Transverse colon (tissue), 4 donors: ENCODE results near the gene PDE4B.
A peak's percentile ranks its signal among the peaks of the same experiment; 100 is the strongest.

ENCODE experiments used
- CTCF ChIP-seq, 5 experiments: fragments of 200-600 bp in 3 of 5; fragments of 450-650 bp in 2 of 5; sonication (generic) in 3 of 5; IDR thresholded peaks; 1 replicate in 2 of 5; 2 replicates in 3 of 5; pipeline ENCODE4 v1.5.1; 2016 to 2017; ENCODE audit warnings: antibody characterized with exemption in 5 of 5, inconsistent platforms in 3 of 5, mild to moderate bottlenecking in 2 of 5, moderate library complexity in 1 of 5
- EP300 ChIP-seq: sonication (generic); formaldehyde crosslinking; IDR thresholded peaks from one replicate; pipeline ENCODE4 v1.6.1; 2017; ENCODE audit warnings: antibody characterized with exemption, low read depth
- POLR2A ChIP-seq: fragments of 450-650 bp; IDR thresholded peaks from one replicate; pipeline ENCODE4 v1.6.1; 2016; ENCODE audit warnings: antibody characterized with exemption, mild to moderate bottlenecking, moderate library complexity
- POLR2AphosphoS5 ChIP-seq, 3 donors: sonication (generic); formaldehyde crosslinking; IDR thresholded peaks; one replicate each; pipeline ENCODE4 v1.6.1; 2016; ENCODE audit warnings: antibody characterized with exemption in 3 of 3

DNA sequence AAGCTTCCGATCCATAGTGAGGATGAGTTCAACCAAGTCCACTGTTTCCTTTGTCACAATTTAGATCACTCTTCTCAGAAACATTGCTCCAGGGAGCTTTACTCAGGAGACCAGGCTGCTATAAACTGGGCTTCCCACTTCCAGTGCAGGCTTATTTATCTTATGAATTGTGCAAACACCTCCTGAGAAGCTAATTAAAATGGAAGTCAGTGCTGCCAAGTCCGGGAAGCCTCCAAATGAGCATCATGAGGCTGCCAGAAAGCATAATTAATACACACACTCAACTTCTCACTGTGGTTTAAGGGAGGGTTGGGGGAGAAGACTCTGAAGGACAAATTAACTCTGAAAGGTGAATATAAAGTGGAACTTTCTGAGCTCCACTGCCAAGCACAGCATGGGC, 596.2 kb downstream of the PDE4B start:
- TF ChIP-seq EP300 (peak; percentile 10), CTCF (IDR thresholded peaks at IDR 0.05) (no peak), POLR2A (no peak), POLR2AphosphoS5 (IDR thresholded peaks at IDR 0.05) (no peak)
